Testis (tissue), 3 donors: ENCODE results near the gene CCDC60. TPM values are rescaled to one million over a fixed set of nuclear protein-coding genes. Genes with fewer than 3 reads are reported as not detected.

Experiments used
- DNase-seq: peaks from one replicate; pipeline ENCODE4 v3.0.0-alpha.2; 2019
- H3K27ac ChIP-seq, 2 donors: fragments of 200-600 bp; sonication (generic); one replicate each; pipeline ENCODE4 v1.5.1; 2019
- H3K27me3 ChIP-seq: fragments of 200-600 bp; sonication (generic); one replicate; pipeline ENCODE4 v1.5.1; 2019
- H3K36me3 ChIP-seq: fragments of 200-600 bp; sonication (generic); one replicate; pipeline ENCODE4 v1.5.1; 2017; ENCODE audit warnings: low read depth; ENCODE audit errors: missing control alignments
- H3K4me1 ChIP-seq: fragments of 200-600 bp; sonication (generic); one replicate; pipeline ENCODE4 v1.5.1; 2019
- H3K4me3 ChIP-seq, 2 donors: fragments of 200-600 bp; sonication (generic); one replicate each; pipeline ENCODE4 v1.5.1; 2017 to 2019
- H3K9me3 ChIP-seq: fragments of 200-600 bp; sonication (generic); one replicate; pipeline ENCODE4 v1.5.1; 2017
- POLR2A ChIP-seq: fragments of 450-650 bp; IDR thresholded peaks from one replicate; pipeline ENCODE4 v1.6.1; 2017; ENCODE audit warnings: antibody characterized with exemption, mild to moderate bottlenecking, moderate library complexity
- WGBS, 2 donors: methylation state at CpG; one replicate each; pipeline ENCODE4 v1.1.5; 2018; 5-methylcytosine and 5-hydroxymethylcytosine counted together
- intact Hi-C: fragments of 100-400 bp; cut with DNase I; formaldehyde crosslinking; loops from one replicate; pipeline ENCODE4 v1.15.1; 2023; ENCODE audit warnings: low total_unique reads
- polyA plus RNA-seq: library from polyadenylated mRNA; stranded (reverse); fragments of 350-450 nt; fragmentation: Illumina TruSeq; extraction: RNeasy Lipid Tissue Mini Kit (QIAGEN cat#74804); gene quantifications from one replicate; pipeline ENCODE4 v1.2.3, GENCODE V29; 2014; ENCODE audit warnings: low read depth, low replicate concordance; ENCODE audit not compliant: insufficient read depth
- total RNA-seq, 2 donors: library from RNA; depleted of rRNA; stranded (reverse); fragments of >200 nt; gene quantifications; one replicate each; pipeline ENCODE4 v1.2.3, GENCODE V29; 2016
- TF ChIP-seq, protein P1 (sequence below), 3 experiments: fragments of 450-650 bp in 2 of 3; fragments of 200-600 bp in 1 of 3; sonication (generic) in 1 of 3; IDR thresholded peaks; one replicate each; pipeline ENCODE4 v1.5.1; 2016 to 2019; ENCODE audit warnings: antibody characterized with exemption in 3 of 3, mild to moderate bottlenecking in 2 of 3, moderate library complexity in 1 of 3

The CCDC60 gene
- total and polyA plus RNA-seq, 3 donors from 2014 or later = 5.7 to 35.6 (median 11.4) TPM

DNA sequence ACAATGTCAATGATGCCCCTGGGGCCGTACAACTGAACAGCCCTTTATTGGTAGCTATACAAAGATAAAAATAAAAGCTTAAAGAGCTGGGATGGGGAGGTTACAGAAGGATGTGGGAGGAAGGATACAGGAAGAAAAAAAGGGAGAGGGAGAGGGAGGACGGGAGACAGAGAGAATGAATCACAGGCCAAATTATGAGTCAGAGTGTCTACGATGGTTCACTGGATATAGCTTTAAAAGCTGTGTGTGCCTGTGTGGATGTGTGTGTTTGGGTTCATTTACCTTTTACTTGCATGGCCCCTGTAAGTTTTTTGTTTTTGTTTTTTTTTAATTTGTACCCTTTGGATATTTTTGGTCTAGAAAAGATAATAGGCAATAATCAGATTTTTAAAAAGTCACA is 111.9 kb downstream of the CCDC60 start:
- Histone ChIP-seq H3K9me3 (no peaks in the 10 kb centered on the region), H3K4me1 (peaks cover 3% of the 10 kb centered on the region), H3K27me3 (no peaks in the 10 kb centered on the region), H3K4me3 (no peak overlapping the region), H3K36me3 (no peaks in the 10 kb centered on the region), H3K27ac (no peak overlapping the region)
- 33 to 35% methylated on average over 3 of the region's 3 CpGs for WGBS, 2 donors
- TF ChIP-seq POLR2A = no peak
- TF ChIP-seq, protein P1, sequence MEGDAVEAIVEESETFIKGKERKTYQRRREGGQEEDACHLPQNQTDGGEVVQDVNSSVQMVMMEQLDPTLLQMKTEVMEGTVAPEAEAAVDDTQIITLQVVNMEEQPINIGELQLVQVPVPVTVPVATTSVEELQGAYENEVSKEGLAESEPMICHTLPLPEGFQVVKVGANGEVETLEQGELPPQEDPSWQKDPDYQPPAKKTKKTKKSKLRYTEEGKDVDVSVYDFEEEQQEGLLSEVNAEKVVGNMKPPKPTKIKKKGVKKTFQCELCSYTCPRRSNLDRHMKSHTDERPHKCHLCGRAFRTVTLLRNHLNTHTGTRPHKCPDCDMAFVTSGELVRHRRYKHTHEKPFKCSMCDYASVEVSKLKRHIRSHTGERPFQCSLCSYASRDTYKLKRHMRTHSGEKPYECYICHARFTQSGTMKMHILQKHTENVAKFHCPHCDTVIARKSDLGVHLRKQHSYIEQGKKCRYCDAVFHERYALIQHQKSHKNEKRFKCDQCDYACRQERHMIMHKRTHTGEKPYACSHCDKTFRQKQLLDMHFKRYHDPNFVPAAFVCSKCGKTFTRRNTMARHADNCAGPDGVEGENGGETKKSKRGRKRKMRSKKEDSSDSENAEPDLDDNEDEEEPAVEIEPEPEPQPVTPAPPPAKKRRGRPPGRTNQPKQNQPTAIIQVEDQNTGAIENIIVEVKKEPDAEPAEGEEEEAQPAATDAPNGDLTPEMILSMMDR (IDR thresholded peaks at IDR 0.05) = no peak
- DNase-seq = no peak
- intact Hi-C loops = no loop called here

DNA sequence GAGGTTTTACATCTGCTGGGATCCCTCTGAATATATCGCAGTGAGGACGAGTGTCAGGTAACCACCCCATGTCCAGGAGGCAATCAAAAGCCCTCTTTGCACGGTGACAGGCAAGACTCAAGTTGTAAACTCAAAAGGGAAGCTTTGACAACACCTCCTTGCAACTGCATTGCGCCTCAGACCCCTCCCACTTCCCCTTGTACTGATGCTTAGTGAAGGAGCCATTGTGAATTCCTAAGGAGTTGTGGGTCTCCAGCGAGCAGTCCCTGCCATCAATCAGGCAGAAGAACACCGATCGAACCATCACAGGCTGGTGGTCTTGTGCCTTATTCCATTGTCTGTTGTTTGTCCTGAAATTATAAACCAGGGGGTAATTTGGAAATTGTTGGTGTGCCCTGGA is 112.6 kb downstream of the CCDC60 start:
- H3K9me3 ChIP-seq = no peaks in the 10 kb centered on the region
- H3K36me3 ChIP-seq = no peaks in the 10 kb centered on the region
- DNase-seq = no peak
- no peaks in the 10 kb centered on the region for H3K27me3 ChIP-seq
- WGBS, 2 donors = 29 to 43% methylated on average over 7 of the region's 7 CpGs
- no peak overlapping the region for H3K4me3 ChIP-seq
- TF ChIP-seq, protein P1 (IDR thresholded peaks at IDR 0.05) = no peak
- TF ChIP-seq POLR2A = no peak
- no peak overlapping the region for H3K27ac ChIP-seq
- intact Hi-C loops = no loop called here
- H3K4me1 ChIP-seq = peaks cover 3% of the 10 kb centered on the region

DNA sequence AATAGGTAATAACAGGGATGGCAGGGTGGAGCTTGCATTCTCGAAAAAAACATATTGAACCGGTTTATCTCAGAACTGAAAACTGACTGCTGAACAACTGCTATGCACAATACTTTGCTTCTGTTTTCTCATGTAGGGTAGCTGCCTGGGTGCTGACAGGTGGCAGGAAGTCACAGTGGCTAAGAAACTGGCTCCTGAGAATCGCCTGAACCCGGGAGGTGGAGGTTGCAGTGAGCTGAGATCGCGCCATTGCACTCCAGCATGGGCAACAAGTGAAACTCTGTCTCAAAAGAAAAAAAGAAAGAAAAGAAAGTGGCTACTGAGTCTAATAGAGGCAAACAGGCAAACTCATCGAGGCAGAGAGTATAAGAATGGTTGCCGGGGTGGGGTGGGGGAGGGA is 113.1 kb downstream of the CCDC60 start:
- Histone ChIP-seq H3K36me3 (no peaks in the 10 kb centered on the region), H3K27ac (no peak overlapping the region), H3K27me3 (no peaks in the 10 kb centered on the region), H3K4me3 (no peak overlapping the region), H3K4me1 (peaks cover 3% of the 10 kb centered on the region), H3K9me3 (no peaks in the 10 kb centered on the region)
- TF ChIP-seq, protein P1 (IDR thresholded peaks at IDR 0.05) = no peak
- TF ChIP-seq POLR2A = no peak
- DNase-seq = no peak
- WGBS, 2 donors = 66 to 80% methylated on average over 8 of the region's 8 CpGs
- intact Hi-C loops = no loop called here

DNA sequence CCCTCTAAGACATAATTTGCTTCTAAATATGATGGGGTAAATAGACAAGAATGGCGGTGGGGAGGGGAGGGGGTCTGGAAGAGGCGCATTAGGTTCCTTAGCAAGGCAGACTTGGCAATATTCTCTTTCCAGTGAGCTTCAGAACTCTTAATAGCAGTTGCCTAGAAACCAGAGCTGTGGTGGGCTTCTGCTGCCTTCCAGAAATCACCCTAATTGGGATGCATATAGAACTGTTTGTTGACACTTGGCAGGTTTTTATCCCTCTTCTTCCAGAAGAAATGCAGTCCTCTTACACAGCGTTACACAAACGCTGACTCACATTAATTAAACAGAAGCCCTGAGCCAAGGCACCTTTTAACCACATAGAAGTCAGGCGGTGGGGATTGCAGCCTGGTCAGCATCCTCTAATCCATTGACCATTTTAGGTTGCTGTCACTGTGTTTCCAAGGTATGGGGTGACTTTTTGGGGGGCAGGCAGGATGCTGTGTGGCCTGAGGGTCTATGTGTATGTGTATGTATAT is 114.1 kb downstream of the CCDC60 start:
- DNase-seq = no peak
- TF ChIP-seq, protein P1 (IDR thresholded peaks at IDR 0.05) = no peak
- no peak for TF ChIP-seq POLR2A
- Histone ChIP-seq H3K4me1 (peaks cover 3% of the 10 kb centered on the region), H3K36me3 (no peaks in the 10 kb centered on the region), H3K4me3 (no peak overlapping the region), H3K27me3 (no peaks in the 10 kb centered on the region), H3K9me3 (no peaks in the 10 kb centered on the region), H3K27ac (no peak overlapping the region)
- intact Hi-C loops = no loop called here
- 63 to 64% methylated on average over 5 of the region's 5 CpGs for WGBS, 2 donors

DNA sequence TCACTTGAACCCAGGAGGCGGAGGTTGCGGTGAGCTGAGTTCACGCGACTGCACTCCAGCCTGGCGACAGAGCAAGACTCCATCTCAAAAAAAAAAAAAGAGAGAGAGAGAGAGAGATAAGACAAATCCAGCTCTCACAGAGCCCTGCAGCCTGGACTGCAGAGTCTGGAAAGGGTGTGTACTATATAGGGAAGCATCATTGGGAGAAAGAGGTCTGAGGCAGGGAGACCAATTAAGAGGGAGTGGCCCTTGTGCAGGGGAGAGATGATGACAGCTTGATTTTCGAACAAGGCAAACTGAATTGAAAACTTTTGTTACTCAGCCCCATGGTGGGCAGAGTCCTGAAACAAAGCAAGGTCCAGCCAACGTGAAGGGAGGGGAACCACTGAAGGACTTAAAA is 116.2 kb downstream of the CCDC60 start:
- 81 to 84% methylated on average over 7 of the region's 7 CpGs for WGBS, 2 donors
- H3K4me1 ChIP-seq = no peaks in the 10 kb centered on the region
- TF ChIP-seq, protein P1 (IDR thresholded peaks at IDR 0.05) = no peak
- no peak for TF ChIP-seq POLR2A
- H3K36me3 ChIP-seq = no peaks in the 10 kb centered on the region
- H3K27me3 ChIP-seq = no peaks in the 10 kb centered on the region
- H3K9me3 ChIP-seq = no peaks in the 10 kb centered on the region
- no peak overlapping the region for H3K27ac ChIP-seq
- H3K4me3 ChIP-seq = no peak overlapping the region
- intact Hi-C loops = no loop called here
- no peak for DNase-seq
